H1 (cell line): ENCODE results near the gene HTR3A. TPM values are rescaled to one million over a fixed set of nuclear protein-coding genes. Genes with fewer than 3 reads are reported as not detected.

Experiments
- CTCF ChIA-PET: fragments of 300-600 bp; sonication (Branson Sonifier 250); formaldehyde crosslinking; loops from one replicate; lab custom pipeline; 2021; ENCODE audit not compliant: partially characterized antibody; lab: Charles Lee
- POLR2A ChIA-PET: fragments of 300-600 bp; sonication (Branson Sonifier 250); formaldehyde crosslinking; loops from one replicate; lab custom pipeline; 2021; ENCODE audit warnings: inconsistent platforms; ENCODE audit not compliant: partially characterized antibody; lab: Charles Lee
- DNase-seq, 2 experiments: peaks; one replicate each; pipeline versions ENCODE4 v3.0.0 to v3.0.0-alpha.2; 2010 to 2022; ENCODE audit warnings: low spot score in 2 of 2, low read depth in 1 of 2, mixed read lengths in 1 of 2
- FAIRE-seq: peaks from 2 replicates; lab custom pipeline; 2011; peaks lifted over from hg19 to GRCh38; lab: Jason Lieb, UNC
- H2AFZ ChIP-seq: 2 replicates; pipeline ENCODE4 v1.8.1; 2012; ENCODE audit warnings: low read length, inconsistent platforms
- H2AK5ac ChIP-seq: 2 replicates; pipeline ENCODE4 v1.6.1; 2013; ENCODE audit warnings: low read depth, low read length
- H2BK120ac ChIP-seq: replicated peaks from 2 replicates; pipeline ENCODE3; 2013; ENCODE audit warnings: low read depth, low read length, inconsistent platforms
- H2BK12ac ChIP-seq: 2 replicates; pipeline ENCODE4 v1.6.1; 2013; ENCODE audit warnings: low read depth, low read length
- H2BK15ac ChIP-seq: 2 replicates; pipeline ENCODE4 v1.6.1; 2013; ENCODE audit warnings: low read length
- H2BK20ac ChIP-seq: 2 replicates; pipeline ENCODE4 v1.6.1; 2013; ENCODE audit warnings: low read length
- H2BK5ac ChIP-seq: 2 replicates; pipeline ENCODE4 v1.6.1; 2013; ENCODE audit warnings: low read depth, low read length
- H3K14ac ChIP-seq: 2 replicates; pipeline ENCODE4 v1.6.1; 2013; ENCODE audit warnings: inconsistent platforms; ENCODE audit not compliant: insufficient read length
- H3K18ac ChIP-seq: 2 replicates; pipeline ENCODE4 v1.6.1; 2013; ENCODE audit warnings: low read length; ENCODE audit errors: extremely low read depth
- H3K23ac ChIP-seq: 2 replicates; pipeline ENCODE4 v1.6.1; 2013; ENCODE audit warnings: inconsistent platforms; ENCODE audit not compliant: insufficient read length
- H3K23me2 ChIP-seq: 2 replicates; pipeline ENCODE4 v1.6.1; 2013; ENCODE audit warnings: low read depth, low read length
- H3K27ac ChIP-seq: 2 replicates; pipeline ENCODE4 v1.6.1; 2011; ENCODE audit warnings: low read depth, low read length, inconsistent platforms
- H3K27me3 ChIP-seq, 4 experiments: replicated peaks in 1 of 4; 1 replicate in 1 of 4; 2 replicates in 3 of 4; pipeline versions ENCODE4 v1.6.1 to v1.8.1; 2011 to 2013; ENCODE audit warnings: low read length in 3 of 4, mild to moderate bottlenecking in 3 of 4, inconsistent platforms in 2 of 4, mixed read lengths in 2 of 4, moderate library complexity in 1 of 4; ENCODE audit not compliant: control insufficient read depth in 3 of 4, insufficient read depth in 3 of 4; ENCODE audit errors: extremely low read depth in 1 of 4
- H3K36me3 ChIP-seq, 4 experiments: 2 replicates each; pipeline versions ENCODE4 v1.6.1 to v1.8.1; 2011 to 2013; ENCODE audit warnings: mild to moderate bottlenecking in 4 of 4, low read length in 3 of 4, moderate library complexity in 2 of 4, control low read depth in 1 of 4, inconsistent platforms in 1 of 4; ENCODE audit not compliant: insufficient read depth in 4 of 4, control insufficient read depth in 2 of 4
- H3K4ac ChIP-seq: replicated peaks from 2 replicates; pipeline ENCODE3; 2013; ENCODE audit warnings: low read length, low read depth, mixed read lengths, inconsistent platforms; ENCODE audit not compliant: insufficient read length
- H3K4me1 ChIP-seq, 4 experiments: replicated peaks in 1 of 4; 1 replicate in 1 of 4; 2 replicates in 3 of 4; pipeline versions ENCODE4 v1.6.1 to v1.8.1; 2011 to 2013; ENCODE audit warnings: low read length in 3 of 4, inconsistent platforms in 2 of 4, mixed read lengths in 1 of 4; ENCODE audit not compliant: insufficient read depth in 4 of 4, control insufficient read depth in 3 of 4
- H3K4me2 ChIP-seq, 2 experiments: 2 replicates each; pipeline versions ENCODE4 v1.6.1 to v1.8.1; 2011 to 2013; ENCODE audit warnings: low read depth in 2 of 2, low read length in 2 of 2, control low read depth in 1 of 2, inconsistent platforms in 1 of 2, mild to moderate bottlenecking in 1 of 2; ENCODE audit not compliant: insufficient read depth in 1 of 2
- H3K4me3 ChIP-seq, 4 experiments: fragments of 200-600, 300-600 bp in 1 of 4; sonication (generic), shearing (Covaris generic), sonication (Bioruptor Twin) in 1 of 4; 2 replicates each; pipeline versions ENCODE4 v1.5.1 to v1.8.1; 2011 to 2016; ENCODE audit warnings: low read length in 4 of 4, low read depth in 3 of 4, control low read depth in 2 of 4, inconsistent platforms in 2 of 4, mild to moderate bottlenecking in 2 of 4, mixed read lengths in 1 of 4, moderate library complexity in 1 of 4; ENCODE audit not compliant: insufficient read depth in 2 of 4; ENCODE audit errors: extremely low read depth in 1 of 4
- H3K56ac ChIP-seq: replicated peaks from 2 replicates; pipeline ENCODE3; 2013; ENCODE audit warnings: low read depth, mild to moderate bottlenecking, mixed read lengths, low read length, inconsistent platforms; ENCODE audit not compliant: insufficient read length
- H3K79me1 ChIP-seq: 2 replicates; pipeline ENCODE4 v1.6.1; 2013; ENCODE audit warnings: low read depth, low read length, control low read depth
- H3K79me2 ChIP-seq, 2 experiments: 2 replicates each; pipeline versions ENCODE4 v1.6.1 to v1.8.1; 2012 to 2013; ENCODE audit warnings: low read length in 2 of 2, mild to moderate bottlenecking in 2 of 2, inconsistent platforms in 1 of 2; ENCODE audit not compliant: insufficient read depth in 2 of 2, control insufficient read depth in 1 of 2
- H3K9ac ChIP-seq, 4 experiments: replicated peaks in 1 of 4; 1 replicate in 1 of 4; 2 replicates in 3 of 4; pipeline versions ENCODE4 v1.6.1 to v1.8.1; 2011 to 2013; ENCODE audit warnings: low read depth in 3 of 4, low read length in 3 of 4, control low read depth in 2 of 4, mild to moderate bottlenecking in 2 of 4, moderate library complexity in 2 of 4, inconsistent platforms in 1 of 4; ENCODE audit errors: extremely low read depth in 1 of 4
- H3K9me3 ChIP-seq, 2 experiments: 2 replicates each; pipeline versions ENCODE4 v1.6.1 to v1.8.1; 2012 to 2013; ENCODE audit warnings: mild to moderate bottlenecking in 2 of 2, moderate library complexity in 2 of 2, control low read depth in 1 of 2, inconsistent platforms in 1 of 2, low read depth in 1 of 2, low read length in 1 of 2, mixed read lengths in 1 of 2; ENCODE audit not compliant: insufficient read depth in 2 of 2
- H4K20me1 ChIP-seq, 2 experiments: replicated peaks in 1 of 2; 2 replicates each; pipeline versions ENCODE3 to v1.8.1; 2011 to 2013; ENCODE audit warnings: inconsistent platforms in 2 of 2, low read length in 2 of 2, mild to moderate bottlenecking in 1 of 2; ENCODE audit not compliant: insufficient read depth in 2 of 2, control insufficient read depth in 1 of 2
- H4K5ac ChIP-seq: 2 replicates; pipeline ENCODE4 v1.6.1; 2013; ENCODE audit warnings: low read length, low read depth, mixed read lengths, inconsistent platforms; ENCODE audit not compliant: insufficient read length
- H4K8ac ChIP-seq: 2 replicates; pipeline ENCODE4 v1.8.0; 2013; ENCODE audit warnings: mild to moderate bottlenecking, moderate library complexity, low read length, inconsistent platforms; ENCODE audit not compliant: insufficient read depth; ENCODE audit errors: extremely low read depth
- H4K91ac ChIP-seq: replicated peaks from 2 replicates; pipeline ENCODE3; 2013; ENCODE audit warnings: low read length, mixed read lengths, inconsistent platforms; ENCODE audit not compliant: insufficient read length
- CREB1 ChIP-seq: IDR thresholded peaks from 2 replicates; pipeline ENCODE4 v1.6.1; 2012; ENCODE audit warnings: inconsistent platforms
- EZH2 ChIP-seq: fragments of 200-600 bp; sonication (generic); IDR thresholded peaks from 2 replicates; pipeline ENCODE4 v1.7.1; 2012; ENCODE audit warnings: low read depth, mild to moderate bottlenecking, moderate library complexity, low read length, inconsistent platforms; ENCODE audit not compliant: severe bottlenecking
- KDM1A ChIP-seq: fragments of 200-600, 300-600 bp; sonication (generic); IDR thresholded peaks from 2 replicates; pipeline ENCODE4 v1.7.1; 2016; ENCODE audit warnings: mild to moderate bottlenecking, low read length, borderline replicate concordance
- KDM4A ChIP-seq: IDR thresholded peaks from one replicate; pipeline ENCODE4 v1.7.1; 2012; ENCODE audit warnings: low read depth, mild to moderate bottlenecking, moderate library complexity, low read length, inconsistent platforms; ENCODE audit not compliant: severe bottlenecking
- PHF8 ChIP-seq: fragments of 200-600 bp; sonication (generic); conservative IDR thresholded peaks from 2 replicates; pipeline ENCODE4 v1.7.1; 2012; ENCODE audit warnings: low read depth, mild to moderate bottlenecking, inconsistent platforms, low read length, moderate library complexity
- POLR2A ChIP-seq, 2 experiments: IDR thresholded peaks; 1 replicate in 1 of 2; 2 replicates in 1 of 2; pipeline ENCODE4 v1.6.1; 2011; ENCODE audit warnings: low read depth in 2 of 2, low read length in 2 of 2, mild to moderate bottlenecking in 2 of 2; ENCODE audit errors: control extremely low read depth in 1 of 2
- RAD21 ChIP-seq, 2 experiments: IDR thresholded peaks in 1 of 2; conservative IDR thresholded peaks in 1 of 2; 2 replicates each; pipeline ENCODE4 v1.6.1; 2011; ENCODE audit warnings: low read depth in 2 of 2, low read length in 2 of 2, improper control_type of control experiment in 1 of 2, inconsistent platforms in 1 of 2, mild to moderate bottlenecking in 1 of 2, moderate library complexity in 1 of 2
- SUZ12 ChIP-seq: fragments of 200-600 bp; sonication (generic); IDR thresholded peaks from 2 replicates; pipeline ENCODE4 v1.6.1; 2012; ENCODE audit warnings: mild to moderate bottlenecking, inconsistent platforms, low read length, moderate library complexity, mixed read lengths
- WGBS, 2 experiments: shearing (Covaris generic) in 1 of 2; methylation state at CpG; one replicate each; pipeline versions ENCODE4 v1.1.6 to v1.1.7; 2013 to 2015; ENCODE audit warnings: low lambda C conversion rate in 2 of 2, mixed read lengths in 2 of 2, inconsistent platforms in 1 of 2, low coverage in 1 of 2, missing lambda C conversion rate in 1 of 2; ENCODE audit not compliant: insufficient replicate concordance in 2 of 2, insufficient coverage in 1 of 2, insufficient read length in 1 of 2; ENCODE audit errors: extremely low coverage in 1 of 2, missing lambda C conversion rate in 1 of 2; 5-methylcytosine and 5-hydroxymethylcytosine counted together
- polyA plus RNA-seq, 7 experiments: library from polyadenylated mRNA; depleted of rRNA in 3 of 7; stranded (reverse) in 5 of 7; unstranded in 2 of 7; fragments of >200 nt in 5 of 7; fragments of 200-250 nt in 2 of 7; gene quantifications; 1 replicate in 5 of 7; 2 replicates in 1 of 7; 4 replicates in 1 of 7; pipeline versions ENCODE4 v1.2.1 to v1.2.3, GENCODE V29; 2011 to 2013; ENCODE audit warnings: missing spikeins in 2 of 7, mixed read lengths in 2 of 7
- total RNA-seq: library from RNA; stranded (reverse); fragmentation: NEBNext Ultra II Directional; extraction: Animal tissue kit (Norgen Biotek cat#: 25700); gene quantifications from 2 replicates; pipeline ENCODE4 v1.2.1, GENCODE V29; 2021
- TF ChIP-seq, protein P1 (sequence below): IDR thresholded peaks from 2 replicates; pipeline ENCODE4 v1.6.1; 2012; ENCODE audit warnings: inconsistent platforms

HTR3A gene
- total and polyA plus RNA-seq, 2 of the 8 experiments (the other 6 are each of a cell fraction or from before 2014, with no cell fraction given): 7.5 to 8.9 TPM

DNA sequence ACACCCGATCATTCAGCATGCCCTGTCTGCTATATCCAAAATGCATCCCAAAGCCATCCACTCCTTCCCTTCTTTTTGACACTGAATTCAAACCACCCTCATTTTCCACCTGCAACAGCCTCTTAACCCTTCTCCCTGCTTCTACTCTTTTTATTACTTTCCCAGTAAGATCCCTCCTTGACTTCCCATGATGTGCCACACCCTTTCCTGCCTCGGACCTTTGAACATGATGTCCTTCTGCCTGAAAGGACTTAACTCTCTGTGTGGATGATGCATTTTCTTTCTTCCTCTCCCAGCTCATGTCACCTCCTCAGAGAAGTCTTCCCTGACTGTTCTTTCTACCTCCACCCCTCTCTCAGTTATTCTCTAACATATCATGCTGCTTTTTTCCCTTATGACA, 36.5 kb downstream of the HTR3A start:
- no peak overlapping the region for H3K27ac ChIP-seq
- H3K27me3 ChIP-seq: no peaks in the 10 kb centered on the region
- H4K20me1 ChIP-seq: no peaks in the 10 kb centered on the region
- no peak overlapping the region for H3K14ac ChIP-seq
- no peak overlapping the region for H2BK15ac ChIP-seq
- H4K5ac ChIP-seq: no peak overlapping the region
- H2AK5ac ChIP-seq: no peak overlapping the region
- POLR2A ChIA-PET: no interaction called here
- no peaks in the 10 kb centered on the region for H3K36me3 ChIP-seq
- no peak overlapping the region for H2BK120ac ChIP-seq
- no peak overlapping the region for H2BK12ac ChIP-seq
- H4K91ac ChIP-seq: no peak overlapping the region
- no peak for TF ChIP-seq SUZ12
- TF ChIP-seq EZH2: no peak
- TF ChIP-seq RAD21 (IDR thresholded peaks at IDR 0.05 in 1 of 2, conservative IDR thresholded peaks at IDR 0.05 in 1 of 2; ENCODE audit: low read depth in 2 of 2, low read length in 2 of 2): no peak
- TF ChIP-seq POLR2A (IDR thresholded peaks at IDR 0.05; ENCODE audit: control extremely low read depth in 1 of 2, low read depth in 2 of 2, low read length in 2 of 2): no peak
- TF ChIP-seq PHF8: no peak
- TF ChIP-seq KDM1A: no peak
- TF ChIP-seq KDM4A: no peak
- no peak for TF ChIP-seq CREB1
- TF ChIP-seq, protein P1, sequence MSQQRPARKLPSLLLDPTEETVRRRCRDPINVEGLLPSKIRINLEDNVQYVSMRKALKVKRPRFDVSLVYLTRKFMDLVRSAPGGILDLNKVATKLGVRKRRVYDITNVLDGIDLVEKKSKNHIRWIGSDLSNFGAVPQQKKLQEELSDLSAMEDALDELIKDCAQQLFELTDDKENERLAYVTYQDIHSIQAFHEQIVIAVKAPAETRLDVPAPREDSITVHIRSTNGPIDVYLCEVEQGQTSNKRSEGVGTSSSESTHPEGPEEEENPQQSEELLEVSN: no peak
- no peak overlapping the region for H2BK20ac ChIP-seq
- H3K4me2 ChIP-seq: no peak overlapping the region
- no peak overlapping the region for H2AFZ ChIP-seq
- no peak overlapping the region for H3K4ac ChIP-seq
- H3K79me1 ChIP-seq: no peaks in the 10 kb centered on the region
- no peak overlapping the region for H3K18ac ChIP-seq
- H3K56ac ChIP-seq: no peak overlapping the region
- no peaks in the 10 kb centered on the region for H3K79me2 ChIP-seq
- H3K4me1 ChIP-seq: no peaks in the 10 kb centered on the region
- H3K23ac ChIP-seq: no peak overlapping the region
- H3K23me2 ChIP-seq: no peaks in the 10 kb centered on the region
- DNase-seq (no peak), FAIRE-seq (no peak)
- H3K9ac ChIP-seq: no peak overlapping the region
- WGBS, 2 experiments: 80% methylated on average over 2 of the region's 2 CpGs; no CpG with 5 or more reads in 1 of the 2 experiments
- no peaks in the 10 kb centered on the region for H3K9me3 ChIP-seq
- no peak overlapping the region for H2BK5ac ChIP-seq
- no peak overlapping the region for H3K4me3 ChIP-seq
- CTCF ChIA-PET: interaction anchor here (1.0 to 1.3 kb wide), 4 partner anchors 10 to 269 kb away, joined by 3 to 4 read pairs (median 4); no protein-coding TSS in a partner anchor
- H4K8ac ChIP-seq: no peak overlapping the region
